HCT116 (cell line): ENCODE measurements around the gene HMGCL. TPM values are rescaled to one million over a fixed set of nuclear protein-coding genes. Genes with fewer than 3 reads are reported as not detected.

Experiments
- ATAC-seq: fragments of 200-7000 bp; cut with Tn5 transposase; 2 replicates; pipeline ENCODE4 v1.9.1; 2020; ENCODE audit warnings: mild to moderate bottlenecking, moderate library complexity
- BruUV-seq: library from RNA; stranded (reverse); fragments of 400-500 nt; replicated peaks from 2 replicates; lab custom pipeline; 2021; lab: Mats Ljungman, UMichigan
- CTCF ChIA-PET: fragments of 300-600 bp; sonication (Branson Sonifier 250); formaldehyde crosslinking; loops from one replicate; lab custom pipeline; 2021; ENCODE audit warnings: antibody characterized with exemption; lab: Charles Lee
- POLR2A ChIA-PET: fragments of 300-600, 350-600 bp; sonication (Branson Sonifier 250); formaldehyde crosslinking; loops from one replicate; lab custom pipeline; 2021; ENCODE audit warnings: antibody characterized with exemption; lab: Charles Lee
- RAD21 ChIA-PET, 2 experiments: fragments of 300-600 bp; sonication (Branson Sonifier 250); formaldehyde crosslinking; loops; one replicate each; lab custom pipeline; 2023; ENCODE audit warnings: low total read pairs in 2 of 2; ENCODE audit not compliant: uncharacterized antibody in 2 of 2, unreplicated experiment in 2 of 2, low non-redundant PET in 1 of 2; lab: Charles Lee
- DNase-seq: peaks from one replicate; pipeline ENCODE4 v3.0.0-alpha.2; 2010; ENCODE audit warnings: low read depth, low spot score
- H2AFZ ChIP-seq: fragments of 200-600 bp; shearing (Covaris generic), sonication (generic); 2 replicates; pipeline ENCODE4 v1.6.1; 2017; ENCODE audit warnings: low read depth, mixed run types, mixed read lengths, antibody characterized with exemption, low read length; ENCODE audit not compliant: poor library complexity, severe bottlenecking
- H3K27ac ChIP-seq: 2 replicates; pipeline ENCODE4 v1.5.1; 2012; ENCODE audit warnings: low read depth, low read length
- H3K27me3 ChIP-seq: fragments of 200-600 bp; sonication (generic); 2 replicates; pipeline ENCODE4 v1.6.1; 2016; ENCODE audit warnings: mixed run types, low read length, mixed read lengths; ENCODE audit not compliant: insufficient read depth
- H3K36me3 ChIP-seq, 2 experiments: fragments of 200-500 bp in 1 of 2; fragments of 200-600 bp in 1 of 2; sonication (Bioruptor generic) in 1 of 2; sonication (generic) in 1 of 2; 2 replicates each; pipeline versions ENCODE4 v1.5.1 to v1.6.1; 2014 to 2016; ENCODE audit warnings: low read length in 2 of 2, inconsistent platforms in 1 of 2, mixed read lengths in 1 of 2, mixed run types in 1 of 2; ENCODE audit not compliant: insufficient read depth in 2 of 2, control insufficient read depth in 1 of 2
- H3K4me1 ChIP-seq, 2 experiments: fragments of 200-600 bp in 1 of 2; sonication (generic) in 1 of 2; 2 replicates each; pipeline versions ENCODE4 v1.5.1 to v1.6.1; 2012 to 2017; ENCODE audit warnings: low read length in 2 of 2, inconsistent platforms in 1 of 2, mild to moderate bottlenecking in 1 of 2, mixed read lengths in 1 of 2, mixed run types in 1 of 2, moderate library complexity in 1 of 2; ENCODE audit not compliant: insufficient read depth in 2 of 2, control insufficient read depth in 1 of 2
- H3K4me2 ChIP-seq: fragments of 200-600 bp; sonication (generic); 2 replicates; pipeline ENCODE4 v1.6.1; 2017; ENCODE audit warnings: mixed run types, low read length, mixed read lengths
- H3K4me3 ChIP-seq, 2 experiments: fragments of 200-600 bp in 1 of 2; sonication (generic) in 1 of 2; replicated peaks in 1 of 2; 2 replicates each; pipeline ENCODE4 v1.5.1; 2011 to 2016; ENCODE audit warnings: low read length in 2 of 2, control low read depth in 1 of 2, low read depth in 1 of 2, mild to moderate bottlenecking in 1 of 2, mixed read lengths in 1 of 2, mixed run types in 1 of 2
- H3K79me2 ChIP-seq: fragments of 200-600 bp; sonication (generic); 2 replicates; pipeline ENCODE4 v1.6.1; 2017; ENCODE audit warnings: mild to moderate bottlenecking, mixed run types, low read length, moderate library complexity, mixed read lengths; ENCODE audit not compliant: insufficient read depth
- H3K9ac ChIP-seq: fragments of 200-600 bp; sonication (generic); 2 replicates; pipeline ENCODE4 v1.6.1; 2016; ENCODE audit warnings: low read length, mixed read lengths
- H3K9me2 ChIP-seq: fragments of 200-600 bp; sonication (generic), shearing (Covaris generic); 2 replicates; pipeline ENCODE4 v1.6.1; 2017; ENCODE audit warnings: mixed run types, mild to moderate bottlenecking, moderate library complexity; ENCODE audit not compliant: insufficient read depth
- H3K9me3 ChIP-seq, 2 experiments: fragments of 200-500 bp in 1 of 2; fragments of 200-600 bp in 1 of 2; sonication (Bioruptor generic) in 1 of 2; sonication (generic) in 1 of 2; 2 replicates each; pipeline ENCODE4 v1.6.1; 2014 to 2017; ENCODE audit warnings: low read length in 2 of 2, mixed read lengths in 2 of 2, inconsistent platforms in 1 of 2, low read depth in 1 of 2, mild to moderate bottlenecking in 1 of 2, mixed run types in 1 of 2, moderate library complexity in 1 of 2; ENCODE audit not compliant: control insufficient read depth in 1 of 2, insufficient read depth in 1 of 2
- H4K20me1 ChIP-seq: fragments of 200-600 bp; sonication (generic), shearing (Covaris generic); 2 replicates; pipeline ENCODE4 v1.6.1; 2017; ENCODE audit warnings: mixed run types, mild to moderate bottlenecking, moderate library complexity; ENCODE audit not compliant: insufficient read depth
- CBX3 ChIP-seq: IDR thresholded peaks from 2 replicates; pipeline ENCODE4 v1.6.1; 2012; ENCODE audit warnings: low read depth
- CEBPB ChIP-seq: IDR thresholded peaks from 2 replicates; pipeline ENCODE4 v1.6.1; 2012; ENCODE audit warnings: low read depth
- CTCF ChIP-seq, 3 experiments: fragments of 200-600 bp in 1 of 3; sonication (generic) in 1 of 3; IDR thresholded peaks in 2 of 3; conservative IDR thresholded peaks in 1 of 3; 2 replicates each; pipeline ENCODE4 v1.5.1; 2012 to 2017; ENCODE audit warnings: low read depth in 2 of 3, low read length in 2 of 3, antibody characterized with exemption in 1 of 3, borderline replicate concordance in 1 of 3, control low read depth in 1 of 3, mild to moderate bottlenecking in 1 of 3, mixed read lengths in 1 of 3, mixed run types in 1 of 3, moderate library complexity in 1 of 3; ENCODE audit not compliant: insufficient read depth in 1 of 3
- EGR1 ChIP-seq: IDR thresholded peaks from 2 replicates; pipeline ENCODE4 v1.6.1; 2012; ENCODE audit warnings: low read depth
- ELF1 ChIP-seq: IDR thresholded peaks from 2 replicates; pipeline ENCODE4 v1.6.1; 2012; ENCODE audit warnings: low read depth, borderline replicate concordance
- EZH2phosphoT487 ChIP-seq: fragments of 200-600 bp; IDR thresholded peaks from 2 replicates; pipeline ENCODE4 v1.6.1; 2018; ENCODE audit warnings: antibody characterized with exemption, borderline replicate concordance
- JUND ChIP-seq: IDR thresholded peaks from 2 replicates; pipeline ENCODE4 v1.6.1; 2012
- MAX ChIP-seq: IDR thresholded peaks from 2 replicates; pipeline ENCODE4 v1.6.1; 2012
- POLR2A ChIP-seq: IDR thresholded peaks from 2 replicates; pipeline ENCODE4 v1.7.0; 2011; ENCODE audit warnings: borderline replicate concordance; ENCODE audit not compliant: insufficient read depth, insufficient read length; ENCODE audit errors: extremely low read depth
- POLR2AphosphoS5 ChIP-seq: IDR thresholded peaks from 2 replicates; pipeline ENCODE4 v1.6.1; 2011; ENCODE audit warnings: mild to moderate bottlenecking, low read depth, low read length, moderate library complexity
- RAD21 ChIP-seq: IDR thresholded peaks from 2 replicates; pipeline ENCODE4 v1.6.1; 2012; ENCODE audit warnings: low read depth, mild to moderate bottlenecking
- REST ChIP-seq: IDR thresholded peaks from 2 replicates; pipeline ENCODE4 v1.6.1; 2012; ENCODE audit warnings: low read depth
- SIN3A ChIP-seq: IDR thresholded peaks from 2 replicates; pipeline ENCODE4 v1.6.1; 2012; ENCODE audit warnings: low read depth
- SP1 ChIP-seq: IDR thresholded peaks from 2 replicates; pipeline ENCODE4 v1.6.1; 2012; ENCODE audit warnings: low read depth
- SRF ChIP-seq: IDR thresholded peaks from 2 replicates; pipeline ENCODE4 v1.6.1; 2012; ENCODE audit warnings: low read depth
- TCF7L2 ChIP-seq: IDR thresholded peaks from 2 replicates; pipeline ENCODE4 v1.7.0; 2011; ENCODE audit warnings: borderline replicate concordance, inconsistent platforms; ENCODE audit not compliant: insufficient read depth, insufficient read length; ENCODE audit errors: extremely low read depth
- YY1 ChIP-seq: IDR thresholded peaks from 2 replicates; pipeline ENCODE4 v1.6.1; 2011; ENCODE audit warnings: low read length, low read depth, moderate library complexity, mild to moderate bottlenecking; ENCODE audit not compliant: insufficient replicate concordance; ENCODE audit errors: extremely low read depth
- ZBTB33 ChIP-seq: IDR thresholded peaks from 2 replicates; pipeline ENCODE4 v1.6.1; 2011; ENCODE audit warnings: mild to moderate bottlenecking, low read length, moderate library complexity; ENCODE audit not compliant: insufficient replicate concordance; ENCODE audit errors: extremely low read depth
- ZFX ChIP-seq: fragments of 450-650 bp; IDR thresholded peaks from 2 replicates; pipeline ENCODE4 v1.6.1; 2017
- ZNF274 ChIP-seq: fragments of 200-500 bp; sonication (Bioruptor generic); IDR thresholded peaks from 2 replicates; pipeline ENCODE4 v1.6.1; 2014; ENCODE audit warnings: mild to moderate bottlenecking, low read depth, low read length, inconsistent platforms
- intact Hi-C: fragments of 100-400 bp; cut with micrococcal nuclease; formaldehyde crosslinking; loops from 2 replicates; pipeline ENCODE4 v1.10.0; 2022
- total RNA-seq: library from RNA; stranded (reverse); gene quantifications from one replicate; pipeline ENCODE4 v1.2.1, GENCODE V29; 2021; ENCODE audit not compliant: unreplicated experiment

Gene HMGCL
- total RNA-seq, 1 experiment from 2014 or later = 36.2 TPM

- H3K4me2 ChIP-seq = no peak overlapping the region
- intact Hi-C loops = loop anchor here (2.0 kb wide), 1 partner anchor 59 kb away; the partner anchor contains the start of gene FUCA1
- no peaks in the 10 kb centered on the region for H4K20me1 ChIP-seq
- no peak overlapping the region for H2AFZ ChIP-seq
- ChIA-PET POLR2A (no interaction called here), RAD21 (interaction anchor here (2.0 to 2.3 kb wide), 2 partner anchors 107 kb away, joined by 5 to 11 read pairs; no protein-coding TSS in a partner anchor), CTCF (interaction anchor here (0.8 to 3.2 kb wide), 4 partner anchors 10 to 107 kb away, joined by 3 to 21 read pairs (median 12); partner anchors contain the start of genes HMGCL and PITHD1)
- BruUV-seq = no TSS peak
- H3K27ac ChIP-seq = no peak overlapping the region
- DNase-seq = peak; percentile 41
- no peaks in the 10 kb centered on the region for H3K9me2 ChIP-seq
- H3K4me1 ChIP-seq = peaks cover 6 to 15% of the 10 kb centered on the region in 2 experiments; a peak in 2 of 4 replicates
- no peaks in the 10 kb centered on the region for H3K79me2 ChIP-seq
- ATAC-seq = peak; percentile 93
- H3K9ac ChIP-seq = no peak overlapping the region
- no peaks in the 10 kb centered on the region for H3K9me3 ChIP-seq
- no peaks in the 10 kb centered on the region for H3K27me3 ChIP-seq
- no peak overlapping the region for H3K4me3 ChIP-seq
- no peaks in the 10 kb centered on the region for H3K36me3 ChIP-seq
- TF ChIP-seq RAD21 = peak; percentile 84
- TF ChIP-seq CBX3 = no peak
- TF ChIP-seq SP1 = no peak
- no peak for TF ChIP-seq ZBTB33
- TF ChIP-seq MAX = no peak
- TF ChIP-seq ELF1 = no peak
- TF ChIP-seq CEBPB = no peak
- TF ChIP-seq SIN3A = no peak
- TF ChIP-seq REST = no peak
- TF ChIP-seq SRF = no peak
- no peak for TF ChIP-seq JUND
- no peak for TF ChIP-seq ZFX
- peak; percentile 77 to 93 (median 88) for TF ChIP-seq CTCF (IDR thresholded peaks at IDR 0.05 in 2 of 3, conservative IDR thresholded peaks at IDR 0.05 in 1 of 3; ENCODE audit: borderline replicate concordance in 1 of 3, insufficient read depth in 1 of 3, low read depth in 2 of 3, low read length in 2 of 3)
- peak; percentile 19; the same call in 1 of the 2 replicates for TF ChIP-seq POLR2AphosphoS5
- TF ChIP-seq TCF7L2 = peak; percentile 98
- TF ChIP-seq ZNF274 = no peak
- TF ChIP-seq EZH2phosphoT487 = no peak
- TF ChIP-seq EGR1 = no peak
- no peak for TF ChIP-seq YY1
- no peak for TF ChIP-seq POLR2A
- TF ChIP-seq, all 23 proteins: peak for 4
Observed at GRCh38 chr1:23809751-23810171, 15.5 kb downstream of the HMGCL start.
